GM12801 (cell line): ENCODE results near the gene FAM13C.

Source experiments
- TF ChIP-seq, protein P1 (sequence below): IDR thresholded peaks from one replicate; pipeline ENCODE4 v1.5.1; 2011; ENCODE audit warnings: control low read depth; ENCODE audit not compliant: insufficient read length; ENCODE audit errors: extremely low read depth

FAM13C gene

GRCh38 chr10:59387951-59388670 is 25.8 kb upstream of the FAM13C start:
- TF ChIP-seq, protein P1, sequence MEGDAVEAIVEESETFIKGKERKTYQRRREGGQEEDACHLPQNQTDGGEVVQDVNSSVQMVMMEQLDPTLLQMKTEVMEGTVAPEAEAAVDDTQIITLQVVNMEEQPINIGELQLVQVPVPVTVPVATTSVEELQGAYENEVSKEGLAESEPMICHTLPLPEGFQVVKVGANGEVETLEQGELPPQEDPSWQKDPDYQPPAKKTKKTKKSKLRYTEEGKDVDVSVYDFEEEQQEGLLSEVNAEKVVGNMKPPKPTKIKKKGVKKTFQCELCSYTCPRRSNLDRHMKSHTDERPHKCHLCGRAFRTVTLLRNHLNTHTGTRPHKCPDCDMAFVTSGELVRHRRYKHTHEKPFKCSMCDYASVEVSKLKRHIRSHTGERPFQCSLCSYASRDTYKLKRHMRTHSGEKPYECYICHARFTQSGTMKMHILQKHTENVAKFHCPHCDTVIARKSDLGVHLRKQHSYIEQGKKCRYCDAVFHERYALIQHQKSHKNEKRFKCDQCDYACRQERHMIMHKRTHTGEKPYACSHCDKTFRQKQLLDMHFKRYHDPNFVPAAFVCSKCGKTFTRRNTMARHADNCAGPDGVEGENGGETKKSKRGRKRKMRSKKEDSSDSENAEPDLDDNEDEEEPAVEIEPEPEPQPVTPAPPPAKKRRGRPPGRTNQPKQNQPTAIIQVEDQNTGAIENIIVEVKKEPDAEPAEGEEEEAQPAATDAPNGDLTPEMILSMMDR = no peak

- TF ChIP-seq, protein P1 = no peak
Measured at GRCh38 chr10:59384761-59385160, 22.4 kb upstream of the FAM13C start.

- TF ChIP-seq, protein P1 = no peak
Measured at GRCh38 chr10:59383908-59384307, 21.6 kb upstream of the FAM13C start.

DNA sequence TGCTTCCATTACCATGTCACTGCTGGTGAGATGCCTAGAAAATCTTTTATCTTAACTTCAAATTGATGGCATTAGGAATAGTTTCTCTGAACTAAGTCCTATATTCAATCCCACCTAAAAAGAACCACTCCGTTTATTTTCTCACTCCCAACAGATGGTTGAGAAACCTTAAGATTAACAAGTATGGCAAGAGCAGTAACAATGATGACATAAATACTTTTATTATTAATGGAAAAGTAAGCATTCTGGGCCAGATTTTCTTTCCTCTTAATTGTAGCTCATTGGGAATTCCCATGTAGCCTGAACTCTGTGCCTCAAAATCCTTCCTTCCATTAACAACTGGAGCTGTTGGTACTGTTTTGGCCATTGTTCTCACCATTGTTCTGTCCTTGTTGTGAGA is 21.1 kb upstream of the FAM13C start:
- TF ChIP-seq, protein P1 = no peak

- TF ChIP-seq, protein P1 = no peak
Measured at GRCh38 chr10:59382831-59383295, 20.5 kb upstream of the FAM13C start.

- TF ChIP-seq, protein P1 = no peak
Measured at GRCh38 chr10:59381687-59382086, 19.3 kb upstream of the FAM13C start.

GRCh38 chr10:59376846-59377245 is 14.5 kb upstream of the FAM13C start:
- TF ChIP-seq, protein P1 = no peak

GRCh38 chr10:59375990-59376389 is 13.6 kb upstream of the FAM13C start:
- TF ChIP-seq, protein P1 = no peak
